GM19452 (cell line): ENCODE measurements around the gene AFP.

ENCODE experiments used
- ATAC-seq: cut with Tn5 transposase; IDR thresholded peaks from one replicate; pipeline ENCODE4 v1.9.1; 2021; ENCODE audit not compliant: unreplicated experiment

AFP gene

GRCh38 chr4:73456177-73457022 is 20.4 kb downstream of the AFP start:
- no peak for ATAC-seq

GRCh38 chr4:73458184-73459047 is 22.4 kb downstream of the AFP start:
- no peak for ATAC-seq

DNA sequence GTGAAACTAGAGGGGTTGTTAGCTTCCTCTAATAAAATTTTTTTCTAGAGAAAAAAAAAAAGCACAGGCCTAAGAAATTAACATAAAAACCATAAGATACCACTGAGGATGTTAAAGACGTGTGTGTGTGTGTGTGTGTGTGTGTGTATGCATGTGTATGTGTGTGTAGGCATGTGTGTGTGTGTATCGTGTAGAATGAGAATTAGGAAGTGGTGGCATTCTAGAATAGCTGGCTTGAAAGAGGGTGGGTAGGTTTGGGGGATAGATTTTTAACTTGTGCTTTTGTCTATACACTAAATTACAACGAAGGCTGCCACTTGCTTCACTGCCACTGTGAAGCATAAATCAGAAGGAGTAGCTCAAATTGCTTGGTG is 23.0 kb downstream of the AFP start:
- ATAC-seq: no peak

DNA sequence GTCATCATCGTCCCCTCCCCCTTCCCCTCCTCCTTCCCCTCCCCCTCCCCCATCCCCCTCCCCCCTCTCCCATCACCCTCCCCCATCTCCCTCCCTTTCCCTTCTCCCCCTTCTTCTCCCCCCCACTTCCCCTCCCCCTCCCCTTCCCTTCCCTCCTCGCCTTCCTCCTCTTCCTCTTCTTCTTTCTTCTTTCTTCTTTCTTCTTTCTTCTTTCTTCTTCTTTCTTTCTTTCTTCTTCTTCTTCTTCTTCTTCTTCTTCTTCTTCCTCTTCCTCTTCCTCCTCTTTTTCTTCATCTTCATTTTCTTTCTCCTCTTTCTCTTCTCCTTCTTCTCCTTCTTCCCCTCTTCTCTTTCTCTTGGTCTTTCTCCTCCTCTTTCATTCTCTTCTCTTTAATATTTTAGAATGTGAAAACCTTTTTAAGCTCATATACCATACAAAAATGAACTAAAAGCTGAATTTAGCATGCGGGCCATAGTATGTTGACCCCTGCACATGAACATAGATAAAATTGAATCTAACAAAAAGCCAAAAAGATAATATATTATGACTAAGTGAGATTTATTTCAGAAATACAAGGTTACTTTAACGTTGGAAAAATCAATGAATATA is 25.0 kb downstream of the AFP start:
- no peak for ATAC-seq

DNA sequence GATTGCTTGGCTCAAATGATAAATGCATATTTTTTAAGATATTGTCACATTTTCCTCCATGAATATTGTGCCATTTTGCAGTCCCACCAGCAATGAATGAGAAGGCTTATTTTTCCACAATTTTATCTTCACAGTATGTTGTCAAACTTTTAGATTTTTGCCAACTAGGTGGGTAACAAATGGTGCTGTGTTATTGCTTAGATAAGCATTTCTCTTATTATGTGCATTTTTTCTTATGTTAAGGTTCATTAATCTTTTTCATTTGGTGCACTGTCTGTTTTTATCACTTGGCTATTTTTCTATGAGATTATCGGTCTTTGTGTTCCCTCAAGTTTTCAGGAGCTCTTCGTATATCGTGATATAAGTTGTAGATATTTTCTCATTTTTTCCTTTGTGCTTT is 32.1 kb downstream of the AFP start:
- no peak for ATAC-seq

DNA sequence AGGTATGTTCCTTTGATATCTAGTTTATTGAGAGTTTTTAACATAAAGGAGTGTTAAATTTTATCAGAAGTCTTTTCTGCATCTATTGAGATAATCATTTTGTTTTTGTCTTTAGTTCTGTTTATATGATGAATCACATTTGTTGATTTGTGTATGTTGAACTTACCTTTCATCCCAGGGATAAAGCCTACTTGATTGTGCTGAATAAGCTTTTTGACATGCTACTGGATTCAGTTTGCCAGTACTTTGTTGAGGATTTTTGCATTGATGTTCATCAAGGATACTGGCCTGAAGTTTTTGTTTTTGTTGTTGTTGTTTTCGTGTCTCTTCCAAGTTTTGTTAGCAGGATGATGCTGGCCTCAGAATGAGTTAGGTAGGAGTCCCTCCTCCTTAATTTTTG is 34.7 kb downstream of the AFP start:
- no peak for ATAC-seq

GRCh38 chr4:73477176-73477575 is 41.2 kb downstream of the AFP start:
- no peak for ATAC-seq

DNA sequence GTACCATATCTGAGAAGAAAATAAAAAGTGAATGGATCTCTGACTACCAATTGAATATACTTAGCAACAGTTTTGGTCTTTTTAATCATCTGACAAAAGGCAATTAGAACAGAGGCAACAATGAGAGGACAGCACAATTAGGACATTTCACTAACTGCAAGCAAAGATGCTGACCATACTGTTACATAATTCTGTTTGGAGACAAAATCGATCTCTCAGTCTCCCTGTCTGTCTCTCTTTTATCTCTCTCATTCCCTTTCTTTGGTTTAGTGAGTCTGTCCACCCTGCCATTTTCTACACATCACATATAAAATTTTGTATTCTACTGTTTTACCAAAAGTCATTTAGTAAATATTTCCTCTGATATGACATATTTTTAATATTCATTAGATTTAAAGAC is 43.3 kb downstream of the AFP start:
- no peak for ATAC-seq

DNA sequence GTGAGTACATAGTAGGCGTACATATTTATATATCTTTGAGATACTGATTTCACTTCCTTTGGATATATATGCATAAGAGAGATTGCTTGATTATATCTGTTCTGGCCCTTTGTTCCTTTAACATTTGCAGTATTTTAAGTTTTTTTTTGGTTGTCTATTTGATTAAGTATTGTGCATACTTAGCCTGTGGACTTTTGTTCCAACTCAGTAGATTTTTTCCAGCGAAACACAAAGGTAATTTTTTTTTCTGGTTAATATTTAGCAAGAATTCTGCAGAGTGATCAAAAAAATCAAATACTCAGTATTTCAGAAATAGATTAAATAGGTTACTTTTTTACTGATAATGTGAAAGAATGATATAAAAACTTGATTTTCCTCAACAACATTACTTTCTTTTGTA is 45.3 kb downstream of the AFP start, which contains the start of gene AFM:
Gene AFM, plus strand, starts transcription at position 388 of the 400 bp plus-strand sequence. CDS start 31 bp downstream, outside the sequence.
- no peak for ATAC-seq

DNA sequence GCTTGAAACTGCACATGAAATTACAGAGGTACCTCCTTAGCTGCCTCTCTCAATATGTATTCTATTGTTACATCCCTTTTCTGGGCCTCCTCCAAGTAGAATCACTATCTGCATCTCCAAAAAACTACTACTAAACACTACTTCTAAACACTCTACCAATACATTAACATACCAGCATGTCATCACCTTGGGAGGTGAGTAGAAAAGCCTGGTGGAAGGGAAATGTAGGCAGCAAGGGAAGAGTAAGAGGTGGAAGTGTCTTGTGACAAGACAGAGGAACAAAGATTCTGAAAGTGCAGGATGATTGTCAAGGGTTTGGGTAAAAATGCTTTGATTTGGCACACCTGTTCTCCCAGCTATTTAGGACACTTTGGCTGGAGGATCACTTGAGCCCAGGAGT is 49.1 kb downstream of the AFP start:
- no peak for ATAC-seq

- ATAC-seq: no peak
Observed at GRCh38 chr4:73485596-73485995, 49.6 kb downstream of the AFP start.

GRCh38 chr4:73486497-73486896 is 50.5 kb downstream of the AFP start:
- no peak for ATAC-seq

DNA sequence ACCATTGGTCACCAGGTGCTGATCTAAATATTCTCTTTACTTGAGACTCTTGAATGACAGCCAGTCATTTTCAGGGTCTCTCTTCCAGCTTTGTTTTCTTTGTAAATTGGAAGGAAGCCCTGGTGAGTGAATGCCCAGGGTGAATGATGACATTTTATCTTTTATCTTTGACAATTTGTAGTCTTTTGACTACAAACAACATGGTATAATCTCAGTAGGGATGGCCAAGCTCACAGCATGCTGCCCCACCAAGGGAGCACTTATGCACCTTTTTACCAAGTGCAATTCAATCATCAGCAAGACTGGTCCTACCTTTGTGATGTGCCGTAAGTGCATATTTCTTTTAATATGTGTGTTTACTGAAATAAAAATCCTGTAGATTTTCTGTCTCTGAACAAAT is 51.2 kb downstream of the AFP start:
- ATAC-seq: no peak

DNA sequence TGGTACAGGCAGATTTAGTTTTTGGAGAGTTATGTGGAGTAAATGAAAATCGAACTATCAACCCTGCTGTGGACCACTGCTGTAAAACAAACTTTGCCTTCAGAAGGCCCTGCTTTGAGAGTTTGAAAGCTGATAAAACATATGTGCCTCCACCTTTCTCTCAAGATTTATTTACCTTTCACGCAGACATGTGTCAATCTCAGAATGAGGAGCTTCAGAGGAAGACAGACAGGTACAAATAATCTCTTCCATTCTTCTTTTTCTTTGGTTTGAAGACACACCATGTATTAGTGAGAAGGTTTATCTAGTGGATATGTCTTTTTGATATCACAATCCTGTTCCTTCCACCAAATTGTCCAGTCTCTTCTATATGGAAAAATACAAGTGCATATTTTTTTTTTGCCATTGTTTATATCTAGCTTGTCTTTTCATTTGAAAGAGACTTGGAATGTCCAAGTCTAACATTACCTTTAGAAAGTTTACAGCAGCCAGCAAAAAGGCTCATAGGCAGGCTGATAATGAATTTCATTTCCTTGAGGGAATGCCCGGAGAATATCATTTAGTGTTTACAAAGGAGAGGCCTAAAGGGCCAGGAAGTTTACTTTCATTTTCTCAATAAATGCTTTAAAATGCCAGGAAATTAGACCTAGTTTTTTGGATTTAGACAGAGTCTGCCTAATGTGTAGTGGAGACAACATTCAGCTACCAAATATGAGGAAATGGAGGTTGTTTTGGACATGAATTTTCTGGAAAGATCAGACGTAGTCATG is 64.2 kb downstream of the AFP start:
- ATAC-seq: no peak

GRCh38 chr4:73501664-73502265 is 65.7 kb downstream of the AFP start:
- ATAC-seq: no peak

GRCh38 chr4:73505567-73505966 is 69.5 kb downstream of the AFP start:
- ATAC-seq: no peak
